Stimulated activated naive CD4-positive, alpha-beta T cell (primary cell): ENCODE data around the gene ACO1.

Experiments
- DNase-seq, 6 experiments: peaks; one replicate each; lab custom pipeline; 2025; lab: John Stamatoyannopoulos, UW

Gene ACO1

GRCh38 chr9:32487981-32488380 is 103.5 kb downstream of the ACO1 start:
- DNase-seq, result no peak

GRCh38 chr9:32490601-32491000 is 106.2 kb downstream of the ACO1 start:
- DNase-seq, result no peak

GRCh38 chr9:32497921-32498320 is 113.5 kb downstream of the ACO1 start:
- DNase-seq, result no peak

- DNase-seq, result no peak
Observed at GRCh38 chr9:32500768-32501167, 116.3 kb downstream of the ACO1 start.

- DNase-seq, result no peak
Observed at GRCh38 chr9:32501868-32502267, 117.4 kb downstream of the ACO1 start.

GRCh38 chr9:32502464-32502863 is 118.0 kb downstream of the ACO1 start:
- no peak for DNase-seq

- no peak for DNase-seq
Observed at GRCh38 chr9:32503008-32503407, 118.6 kb downstream of the ACO1 start.
